HG02938 (cell line): Measurements from ENCODE around the gene ATF7.
"Not testable (repeated sequence)": the region's sequence is repeated elsewhere in the genome, so short reads cannot be mapped to it uniquely, and the experiment has no call there.

Source experiments
- ATAC-seq: cut with Tn5 transposase; IDR thresholded peaks from one replicate; pipeline ENCODE4 v1.9.1; 2021; ENCODE audit warnings: mild to moderate bottlenecking, moderate library complexity; ENCODE audit not compliant: unreplicated experiment

Gene ATF7

GRCh38 chr12:53627919-53628318 lies 1.7 kb upstream of the ATF7 start:
- ATAC-seq: no peak

- ATAC-seq: no peak
Measured at GRCh38 chr12:53626702-53627169, 554 bp upstream of the ATF7 start.

- no peak for ATAC-seq
Measured at GRCh38 chr12:53625373-53625945, 723 bp downstream of the ATF7 start.

GRCh38 chr12:53624956-53625355 lies 1.2 kb downstream of the ATF7 start:
- ATAC-seq: no peak

- no peak for ATAC-seq
Measured at GRCh38 chr12:53624458-53624857, 1.7 kb downstream of the ATF7 start.

- no peak for ATAC-seq
Measured at GRCh38 chr12:53623548-53624385, 2.4 kb downstream of the ATF7 start.

GRCh38 chr12:53622724-53623123 lies 3.5 kb downstream of the ATF7 start:
- ATAC-seq: no peak

- no peak for ATAC-seq
Measured at GRCh38 chr12:53618275-53618674, 7.9 kb downstream of the ATF7 start.

GRCh38 chr12:53617700-53618099 lies 8.5 kb downstream of the ATF7 start:
- no peak for ATAC-seq

GRCh38 chr12:53616950-53617349 lies 9.2 kb downstream of the ATF7 start:
- no peak for ATAC-seq

- no peak for ATAC-seq
Measured at GRCh38 chr12:53613821-53614220, 12.4 kb downstream of the ATF7 start.

GRCh38 chr12:53612978-53613377 lies 13.2 kb downstream of the ATF7 start:
- no peak for ATAC-seq

GRCh38 chr12:53611304-53611703 lies 14.9 kb downstream of the ATF7 start:
- ATAC-seq: no peak

GRCh38 chr12:53606688-53607087 lies 19.5 kb downstream of the ATF7 start:
- ATAC-seq: not testable (repeated sequence)

- no peak for ATAC-seq
Measured at GRCh38 chr12:53604581-53604980, 21.6 kb downstream of the ATF7 start.

GRCh38 chr12:53603804-53604203 lies 22.4 kb downstream of the ATF7 start:
- no peak for ATAC-seq

GRCh38 chr12:53603196-53603595 lies 23.0 kb downstream of the ATF7 start:
- ATAC-seq: no peak

GRCh38 chr12:53602176-53602864 lies 23.9 kb downstream of the ATF7 start:
- ATAC-seq: no peak

GRCh38 chr12:53601296-53601847 lies 24.8 kb downstream of the ATF7 start:
- ATAC-seq: no peak

GRCh38 chr12:53600490-53601295 lies 25.5 kb downstream of the ATF7 start:
- no peak for ATAC-seq

GRCh38 chr12:53599579-53599978 lies 26.6 kb downstream of the ATF7 start:
- ATAC-seq: no peak
